ENCODE measurements around the gene RAB1B. TPM values are rescaled to one million over a fixed set of nuclear protein-coding genes. Genes with fewer than 3 reads are reported as not detected.
A peak's percentile ranks its signal among the peaks of the same experiment; 100 is the strongest.

Gene RAB1B
- total RNA-seq, 1 experiment from 2014 or later, result 380 TPM

- peak overlapping the region; percentile 94 for H3K4me2 ChIP-seq (ENCODE audit: low read length)
- no peaks in the 10 kb centered on the region for H3K9me2 ChIP-seq (replicated peaks; ENCODE audit: low read length)
- H4K20me1 ChIP-seq (ENCODE audit: low read length), result 0 out of 2 replicates have a peak, but pooled peaks cover 21% of the 10 kb centered on the region
- H3K27me3 ChIP-seq (ENCODE audit: low read length), result no peaks in the 10 kb centered on the region
- ChIA-PET POLR2A (ENCODE audit: unreplicated experiment) (no interaction called here), CTCF (interaction anchor here (0.6 kb wide), 1 partner anchor 384 kb away, joined by 6 read pairs; no protein-coding TSS in a partner anchor)
- peak overlapping the region; percentile 54 for H2AFZ ChIP-seq (ENCODE audit: low read length)
- intact Hi-C loops (cut with micrococcal nuclease), result no loop called here
- peak overlapping the region; percentile 90 for H3K4me3 ChIP-seq (ENCODE audit: low read length)
- no peak for TF ChIP-seq EZH2 (IDR thresholded peaks at IDR 0.05; ENCODE audit: low read length, unreplicated experiment)
- TF ChIP-seq EZH2phosphoT487 (IDR thresholded peaks at IDR 0.05; ENCODE audit: borderline replicate concordance, low read length), result no peak
- TF ChIP-seq CTCF (conservative IDR thresholded peaks at IDR 0.05; ENCODE audit: low read depth, low read length), result peak; percentile 46
- H3K4me1 ChIP-seq (ENCODE audit: insufficient read depth, low read length), result peaks cover 10% of the 10 kb centered on the region
- H3K9me3 ChIP-seq (ENCODE audit: low read length), result no peaks in the 10 kb centered on the region
- BruUV-seq (replicated peaks), result TSS peak; percentile 45
- H3K36me3 ChIP-seq (ENCODE audit: low read depth, low read length), result peaks cover 29% of the 10 kb centered on the region; the same call in 1 of the 2 replicates
- DNase-seq, result peak; percentile 53
- ATAC-seq, result peak; percentile 1
- peak overlapping the region; percentile 55 for H3K27ac ChIP-seq (ENCODE audit: low read length)
- peaks cover 24% of the 10 kb centered on the region for H3K79me2 ChIP-seq (ENCODE audit: low read length)
- H3K9ac ChIP-seq (ENCODE audit: low read length), result peak overlapping the region; percentile 87
- H3F3A ChIP-seq (ENCODE audit: low read length, unreplicated experiment), result no peaks in the 10 kb centered on the region
Observed at GRCh38 chr11:66268952-66269905, 790 bp downstream of the RAB1B start.

GRCh38 chr11:66271816-66272215, 3.4 kb downstream of the RAB1B start:
- 0 out of 2 replicates have a peak, but pooled peaks cover 21% of the 10 kb centered on the region for H4K20me1 ChIP-seq (ENCODE audit: low read length)
- intact Hi-C loops (cut with micrococcal nuclease), result no loop called here

More at GRCh38 chr11:66271816-66272215, 3.4 kb downstream of the RAB1B start:
- DNase-seq, result no peak
- no peak for ATAC-seq
- H3K27ac ChIP-seq (ENCODE audit: low read length), result no peak overlapping the region
- no peaks in the 10 kb centered on the region for H3F3A ChIP-seq (ENCODE audit: low read length, unreplicated experiment)
- H3K36me3 ChIP-seq (ENCODE audit: low read depth, low read length), result peaks cover 37% of the 10 kb centered on the region; the same call in 1 of the 2 replicates
- CTCF ChIA-PET, result no interaction called here
- TF ChIP-seq EZH2 (IDR thresholded peaks at IDR 0.05; ENCODE audit: low read length, unreplicated experiment) (no peak), EZH2phosphoT487 (IDR thresholded peaks at IDR 0.05; ENCODE audit: borderline replicate concordance, low read length) (no peak), CTCF (conservative IDR thresholded peaks at IDR 0.05; ENCODE audit: low read depth, low read length) (no peak)
- peaks cover 10% of the 10 kb centered on the region for H3K4me1 ChIP-seq (ENCODE audit: insufficient read depth, low read length)
- H3K4me2 ChIP-seq (ENCODE audit: low read length), result no peak overlapping the region
- no peaks in the 10 kb centered on the region for H3K9me2 ChIP-seq (replicated peaks; ENCODE audit: low read length)
- H2AFZ ChIP-seq (ENCODE audit: low read length), result no peak overlapping the region
- POLR2A ChIA-PET (ENCODE audit: unreplicated experiment), result no interaction called here
- H3K79me2 ChIP-seq (ENCODE audit: low read length), result peaks cover 24% of the 10 kb centered on the region
- no peak overlapping the region for H3K9ac ChIP-seq (ENCODE audit: low read length)
- no peaks in the 10 kb centered on the region for H3K27me3 ChIP-seq (ENCODE audit: low read length)
- no peak overlapping the region for H3K4me3 ChIP-seq (ENCODE audit: low read length)
- H3K9me3 ChIP-seq (ENCODE audit: low read length), result no peaks in the 10 kb centered on the region
- no TSS peak for BruUV-seq (replicated peaks)

All from PC-3 (cell line).